ENCODE results near the gene PISD.

DNA sequence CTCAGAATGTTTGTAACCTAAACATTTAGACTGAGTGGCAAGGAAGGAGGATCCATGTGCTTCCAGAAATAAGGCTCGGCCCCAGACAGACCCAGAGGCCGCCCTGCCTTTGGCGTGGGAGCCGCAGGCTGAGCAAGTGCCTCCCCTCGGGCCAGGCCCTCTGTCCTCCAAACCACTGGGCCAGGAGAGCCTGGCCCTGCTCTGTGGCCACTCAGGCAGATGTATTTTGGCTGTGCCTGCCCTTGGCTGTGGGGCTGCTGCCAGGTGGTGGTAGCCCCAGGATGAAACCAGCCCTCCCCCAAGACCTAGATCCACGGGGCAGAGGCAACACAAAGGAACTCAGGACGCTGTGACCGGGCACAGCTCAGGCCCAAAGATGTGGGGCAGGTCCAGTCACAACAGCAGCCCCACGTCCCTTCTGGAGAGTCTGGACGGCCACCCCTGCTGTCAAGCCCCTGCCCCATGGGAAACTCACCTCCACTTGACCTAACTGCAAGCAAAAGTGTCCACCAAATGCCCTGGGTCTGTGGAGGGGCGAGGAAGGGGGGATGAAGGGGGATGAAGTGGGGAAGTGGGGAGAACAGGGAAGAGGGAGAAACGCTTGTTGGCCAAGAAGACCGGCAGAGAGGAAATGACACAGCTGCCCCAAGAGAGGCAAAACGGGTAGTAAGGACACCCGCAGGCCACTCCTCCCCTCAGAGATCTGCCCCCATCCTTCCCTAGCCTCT is 24.0 kb downstream of the PISD start:
- TF ChIP-seq, protein P1, sequence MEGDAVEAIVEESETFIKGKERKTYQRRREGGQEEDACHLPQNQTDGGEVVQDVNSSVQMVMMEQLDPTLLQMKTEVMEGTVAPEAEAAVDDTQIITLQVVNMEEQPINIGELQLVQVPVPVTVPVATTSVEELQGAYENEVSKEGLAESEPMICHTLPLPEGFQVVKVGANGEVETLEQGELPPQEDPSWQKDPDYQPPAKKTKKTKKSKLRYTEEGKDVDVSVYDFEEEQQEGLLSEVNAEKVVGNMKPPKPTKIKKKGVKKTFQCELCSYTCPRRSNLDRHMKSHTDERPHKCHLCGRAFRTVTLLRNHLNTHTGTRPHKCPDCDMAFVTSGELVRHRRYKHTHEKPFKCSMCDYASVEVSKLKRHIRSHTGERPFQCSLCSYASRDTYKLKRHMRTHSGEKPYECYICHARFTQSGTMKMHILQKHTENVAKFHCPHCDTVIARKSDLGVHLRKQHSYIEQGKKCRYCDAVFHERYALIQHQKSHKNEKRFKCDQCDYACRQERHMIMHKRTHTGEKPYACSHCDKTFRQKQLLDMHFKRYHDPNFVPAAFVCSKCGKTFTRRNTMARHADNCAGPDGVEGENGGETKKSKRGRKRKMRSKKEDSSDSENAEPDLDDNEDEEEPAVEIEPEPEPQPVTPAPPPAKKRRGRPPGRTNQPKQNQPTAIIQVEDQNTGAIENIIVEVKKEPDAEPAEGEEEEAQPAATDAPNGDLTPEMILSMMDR (conservative IDR thresholded peaks at IDR 0.05 in 1 of 2, IDR thresholded peaks at IDR 0.05 in 1 of 2; ENCODE audit: low read depth in 1 of 2, low read length in 2 of 2): no peak
- TF ChIP-seq EZH2 (IDR thresholded peaks at IDR 0.05; ENCODE audit: low read length, missing control alignments): no peak
